Measurements from ENCODE around the gene OR2B6.

OR2B6 gene

GRCh38 chr6:28003059-28003458, 46.0 kb downstream of the OR2B6 start:
- no peaks in the 10 kb centered on the region for H3K36me3 ChIP-seq (ENCODE audit: insufficient read depth, low read length)
- H3K27me3 ChIP-seq (ENCODE audit: insufficient read depth, low read length, poor library complexity, severe bottlenecking): no peaks in the 10 kb centered on the region
- no peaks in the 10 kb centered on the region for H3K4me1 ChIP-seq (ENCODE audit: insufficient read depth, low read length, poor library complexity, severe bottlenecking)
- no peaks in the 10 kb centered on the region for H3F3A ChIP-seq (ENCODE audit: low read depth)
- H3K9me3 ChIP-seq (ENCODE audit: insufficient read depth, low read depth, low read length): no peaks in the 10 kb centered on the region
- no peak overlapping the region for H3K4me3 ChIP-seq (ENCODE audit: low read length, poor library complexity, severe bottlenecking)
- H4K20me1 ChIP-seq (ENCODE audit: insufficient read depth, low read length, poor library complexity, severe bottlenecking): no peaks in the 10 kb centered on the region
- H3K9ac ChIP-seq (ENCODE audit: low read depth, low read length, poor library complexity, severe bottlenecking): no peak overlapping the region
- TF ChIP-seq CTCF (conservative IDR thresholded peaks at IDR 0.05; ENCODE audit: low read length) (no peak), EZH2phosphoT487 (IDR thresholded peaks at IDR 0.05; ENCODE audit: borderline replicate concordance) (no peak)
- no peak overlapping the region for H2AFZ ChIP-seq (ENCODE audit: low read length)
- H3K9me2 ChIP-seq (replicated peaks; ENCODE audit: low read depth, low read length): no peaks in the 10 kb centered on the region
- no peaks in the 10 kb centered on the region for H3K79me2 ChIP-seq (ENCODE audit: insufficient read depth, low read length)
- no peak overlapping the region for H3K4me2 ChIP-seq (ENCODE audit: low read depth, low read length, poor library complexity, severe bottlenecking)

DNA sequence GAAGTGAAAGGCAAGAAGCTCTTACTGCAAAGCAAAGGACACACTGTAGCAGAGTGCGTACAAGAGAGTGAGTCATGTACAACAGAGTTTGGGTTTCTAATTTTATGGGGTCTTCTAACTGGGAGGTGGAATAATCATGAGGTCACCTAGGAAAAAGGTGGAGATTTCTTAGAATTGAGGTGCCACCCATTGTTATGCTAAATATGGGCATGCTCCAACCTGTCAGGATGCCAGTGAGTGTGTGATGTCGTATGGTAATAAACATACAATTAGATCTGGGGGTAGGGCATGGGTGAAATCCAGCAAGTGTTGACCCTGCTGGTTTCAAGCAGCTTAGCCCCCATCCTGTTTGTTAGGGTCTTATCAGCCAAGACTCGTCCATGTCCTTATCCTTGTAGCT, 46.6 kb downstream of the OR2B6 start:
- H3K4me1 ChIP-seq (ENCODE audit: insufficient read depth, low read length, poor library complexity, severe bottlenecking): no peaks in the 10 kb centered on the region
- H3K9ac ChIP-seq (ENCODE audit: low read depth, low read length, poor library complexity, severe bottlenecking): no peak overlapping the region
- no peaks in the 10 kb centered on the region for H3K79me2 ChIP-seq (ENCODE audit: insufficient read depth, low read length)
- H3K9me2 ChIP-seq (replicated peaks; ENCODE audit: low read depth, low read length): no peaks in the 10 kb centered on the region
- H3K4me2 ChIP-seq (ENCODE audit: low read depth, low read length, poor library complexity, severe bottlenecking): no peak overlapping the region
- no peak overlapping the region for H2AFZ ChIP-seq (ENCODE audit: low read length)
- H3K4me3 ChIP-seq (ENCODE audit: low read length, poor library complexity, severe bottlenecking): no peak overlapping the region
- no peaks in the 10 kb centered on the region for H4K20me1 ChIP-seq (ENCODE audit: insufficient read depth, low read length, poor library complexity, severe bottlenecking)
- H3K9me3 ChIP-seq (ENCODE audit: insufficient read depth, low read depth, low read length): no peaks in the 10 kb centered on the region
- H3K36me3 ChIP-seq (ENCODE audit: insufficient read depth, low read length): no peaks in the 10 kb centered on the region
- no peak for TF ChIP-seq EZH2phosphoT487 (IDR thresholded peaks at IDR 0.05; ENCODE audit: borderline replicate concordance)
- TF ChIP-seq CTCF (conservative IDR thresholded peaks at IDR 0.05; ENCODE audit: low read length): no peak
- no peaks in the 10 kb centered on the region for H3K27me3 ChIP-seq (ENCODE audit: insufficient read depth, low read length, poor library complexity, severe bottlenecking)
- H3F3A ChIP-seq (ENCODE audit: low read depth): no peaks in the 10 kb centered on the region

DNA sequence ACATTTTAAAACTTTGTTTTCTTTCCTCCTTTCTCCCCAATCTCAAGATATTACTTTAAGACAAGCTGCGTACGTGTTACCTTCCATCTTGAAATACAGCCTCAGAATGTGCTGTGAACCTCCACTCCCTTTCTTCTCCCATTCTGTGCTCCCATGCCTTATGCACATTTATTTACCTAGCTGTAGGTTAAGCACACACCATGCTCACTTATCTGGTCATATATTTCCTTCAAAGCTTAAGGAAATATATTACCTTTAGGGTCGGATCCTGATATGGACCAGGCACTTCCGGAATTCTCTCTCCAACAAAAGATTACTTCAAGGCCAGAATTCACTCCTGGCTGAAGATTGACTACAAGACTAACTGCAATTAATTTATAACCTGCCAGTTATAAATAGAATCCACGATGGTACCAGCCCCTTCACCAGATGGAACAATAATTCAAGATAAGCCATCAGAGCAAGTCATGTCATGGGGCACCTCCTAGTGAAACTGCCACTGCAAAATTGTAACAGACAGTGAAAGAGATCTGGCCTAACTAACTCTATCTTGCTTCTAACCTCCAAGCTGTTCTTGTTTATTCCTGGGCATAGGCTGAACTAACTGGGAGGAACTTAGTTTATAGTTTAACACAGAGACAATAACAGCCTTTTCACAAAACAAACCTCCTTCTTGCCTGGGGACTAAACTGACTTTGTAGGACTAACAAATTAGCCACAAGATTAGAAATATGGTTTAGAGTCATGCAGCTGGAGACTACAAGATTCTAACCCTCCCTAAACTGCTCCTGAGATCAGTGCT, 47.5 kb downstream of the OR2B6 start:
- no peaks in the 10 kb centered on the region for H3F3A ChIP-seq (ENCODE audit: low read depth)
- H3K79me2 ChIP-seq (ENCODE audit: insufficient read depth, low read length): no peaks in the 10 kb centered on the region
- no peak overlapping the region for H3K4me3 ChIP-seq (ENCODE audit: low read length, poor library complexity, severe bottlenecking)
- no peaks in the 10 kb centered on the region for H4K20me1 ChIP-seq (ENCODE audit: insufficient read depth, low read length, poor library complexity, severe bottlenecking)
- H3K9ac ChIP-seq (ENCODE audit: low read depth, low read length, poor library complexity, severe bottlenecking): no peak overlapping the region
- no peaks in the 10 kb centered on the region for H3K27me3 ChIP-seq (ENCODE audit: insufficient read depth, low read length, poor library complexity, severe bottlenecking)
- no peak overlapping the region for H3K4me2 ChIP-seq (ENCODE audit: low read depth, low read length, poor library complexity, severe bottlenecking)
- no peak overlapping the region for H2AFZ ChIP-seq (ENCODE audit: low read length)
- H3K4me1 ChIP-seq (ENCODE audit: insufficient read depth, low read length, poor library complexity, severe bottlenecking): no peaks in the 10 kb centered on the region
- H3K9me3 ChIP-seq (ENCODE audit: insufficient read depth, low read depth, low read length): no peaks in the 10 kb centered on the region
- no peaks in the 10 kb centered on the region for H3K9me2 ChIP-seq (replicated peaks; ENCODE audit: low read depth, low read length)
- TF ChIP-seq CTCF (conservative IDR thresholded peaks at IDR 0.05; ENCODE audit: low read length): no peak
- TF ChIP-seq EZH2phosphoT487 (IDR thresholded peaks at IDR 0.05; ENCODE audit: borderline replicate concordance): no peak
- no peaks in the 10 kb centered on the region for H3K36me3 ChIP-seq (ENCODE audit: insufficient read depth, low read length)
